SK-N-SH treated with all-trans-retinoic acid at 6 μM for 48 hours (cell line): ENCODE results near the gene GRB2.

Experiments used
- CREB5 ChIP-seq: fragments of 250-450 bp; sonication (Bioruptor Pico); IDR thresholded peaks from 2 replicates; pipeline ENCODE4 v1.5.1; 2020; ENCODE audit warnings: low read depth, mild to moderate bottlenecking, moderate library complexity
- CSDC2 ChIP-seq: fragments of 250-450 bp; sonication (Bioruptor Pico); IDR thresholded peaks from 2 replicates; pipeline ENCODE4 v1.5.0; 2020; ENCODE audit warnings: mild to moderate bottlenecking, moderate library complexity
- TSHZ2 ChIP-seq: fragments of 250-450 bp; sonication (Bioruptor Pico); IDR thresholded peaks from 2 replicates; pipeline ENCODE4 v1.5.0; 2020; ENCODE audit warnings: mild to moderate bottlenecking, moderate library complexity
- ZFP30 ChIP-seq: fragments of 450-650 bp; formaldehyde crosslinking; IDR thresholded peaks from 2 replicates; pipeline ENCODE4 v1.5.0; 2022; ENCODE audit warnings: mild to moderate bottlenecking, moderate library complexity
- ZNF8 ChIP-seq: fragments of 450-650 bp; formaldehyde crosslinking; IDR thresholded peaks from 2 replicates; pipeline ENCODE4 v1.5.0; 2020; ENCODE audit warnings: mild to moderate bottlenecking, moderate library complexity

DNA sequence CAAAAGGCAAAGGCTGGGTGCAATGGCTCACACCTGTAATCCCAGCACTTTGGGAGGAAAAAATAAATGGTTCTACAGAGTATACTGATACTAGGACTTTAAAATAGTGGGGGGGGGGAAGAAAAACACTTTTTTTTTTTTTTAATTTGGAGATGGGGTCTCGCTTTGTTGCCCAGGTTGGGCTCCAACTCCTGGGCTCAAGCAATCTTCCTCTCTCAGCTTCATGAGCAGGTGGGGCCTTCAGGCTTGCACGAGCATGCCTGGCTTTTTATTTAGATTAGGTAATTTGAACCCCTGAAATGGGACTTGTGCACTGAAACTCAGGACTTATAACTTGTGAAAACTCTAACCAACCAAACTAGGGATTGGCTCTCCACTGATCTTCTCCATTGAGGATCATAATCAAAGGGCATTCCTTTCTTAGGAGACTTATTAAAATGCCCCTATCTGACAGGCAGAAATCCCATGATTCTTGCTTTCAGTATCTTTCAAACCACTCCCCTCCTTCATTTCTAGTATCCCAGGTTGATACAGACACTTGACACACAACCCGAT is 16.9 kb downstream of the GRB2 start:
- TF ChIP-seq CSDC2 (CRISPR knock-in tag) (no peak), ZNF8 (CRISPR knock-in tag) (no peak), TSHZ2 (CRISPR knock-in tag) (no peak), ZFP30 (CRISPR knock-in tag) (no peak), CREB5 (CRISPR knock-in tag) (no peak)
